HG03095 (cell line): ENCODE measurements around the gene TICAM1.

Experiments used
- ATAC-seq: cut with Tn5 transposase; IDR thresholded peaks from one replicate; pipeline ENCODE4 v1.9.1; 2021; ENCODE audit warnings: moderate library complexity; ENCODE audit not compliant: unreplicated experiment

TICAM1 gene

GRCh38 chr19:4773047-4773640 is 58.4 kb downstream of the TICAM1 start:
- ATAC-seq: no peak

DNA sequence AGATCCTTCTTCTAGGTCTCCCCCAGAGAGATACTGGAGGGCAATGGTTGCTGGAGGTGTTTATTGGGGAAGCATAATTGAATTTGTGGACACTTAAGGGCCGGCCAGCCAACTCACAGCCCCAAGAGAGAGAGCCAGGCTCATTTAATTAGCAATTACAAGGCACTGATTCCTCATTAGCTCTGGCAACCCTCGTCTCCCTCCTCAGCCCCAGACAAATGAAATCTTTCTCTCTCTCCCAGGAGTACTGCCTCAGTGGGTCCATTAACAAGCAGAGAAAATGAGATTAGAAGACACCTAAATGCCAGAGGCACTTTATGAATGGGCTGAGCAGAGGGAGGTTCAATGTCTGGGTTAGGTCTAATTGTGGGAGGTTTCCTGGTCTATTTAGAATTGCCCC is 58.9 kb downstream of the TICAM1 start:
- ATAC-seq: no peak

GRCh38 chr19:4768934-4769777 is 62.4 kb downstream of the TICAM1 start:
- no peak for ATAC-seq
